MCF 10A (cell line): Measurements from ENCODE around the gene DDX10. TPM values are rescaled to one million over a fixed set of nuclear protein-coding genes. Genes with fewer than 3 reads are reported as not detected.
A peak's percentile ranks its signal among the peaks of the same experiment; 100 is the strongest.

Experiments used
- Bru-seq: library from RNA; stranded (reverse); fragments of 400-500 nt; gene quantifications from one replicate; lab custom pipeline; 2021; lab: Mats Ljungman, UMichigan
- BruChase-seq, 2 experiments: library from RNA; stranded (reverse); fragments of 400-500 nt; gene quantifications; one replicate each; lab custom pipeline; 2021; lab: Mats Ljungman, UMichigan
- BruUV-seq: library from RNA; stranded (reverse); fragments of 400-500 nt; replicated peaks from 2 replicates; lab custom pipeline; 2021; lab: Mats Ljungman, UMichigan
- CTCF ChIA-PET: fragments of 300-600 bp; sonication (Branson Sonifier 250); formaldehyde crosslinking; extraction: SDS; loops from one replicate; lab custom pipeline; 2021; ENCODE audit warnings: antibody characterized with exemption, inconsistent platforms; lab: Yijun Ruan, JAX
- POLR2A ChIA-PET: fragments of 300-600, 350-650 bp; sonication (Branson Sonifier 250); formaldehyde crosslinking; extraction: SDS; loops from one replicate; lab custom pipeline; 2020; ENCODE audit warnings: antibody characterized with exemption, inconsistent platforms; lab: Yijun Ruan, JAX
- DNase-seq: peaks from one replicate; pipeline ENCODE4 v3.0.0-alpha.2; 2018; ENCODE audit not compliant: unreplicated experiment
- H3K27ac Mint-ChIP-seq: one replicate; pipeline ENCODE4 v1.8.0; 2022; ENCODE audit warnings: mild to moderate bottlenecking, low read depth, mixed read lengths; ENCODE audit not compliant: unreplicated experiment
- H3K27me3 Mint-ChIP-seq: one replicate; pipeline ENCODE4 v1.8.0; 2022; ENCODE audit warnings: mixed read lengths; ENCODE audit not compliant: insufficient read depth, unreplicated experiment
- H3K36me3 Mint-ChIP-seq: one replicate; pipeline ENCODE4 v1.8.0; 2022; ENCODE audit warnings: mild to moderate bottlenecking, moderate library complexity, mixed read lengths; ENCODE audit not compliant: insufficient read depth, unreplicated experiment
- H3K4me1 Mint-ChIP-seq: one replicate; pipeline ENCODE4 v1.8.0; 2022; ENCODE audit warnings: mixed read lengths; ENCODE audit not compliant: insufficient read depth, unreplicated experiment
- H3K4me3 Mint-ChIP-seq: one replicate; pipeline ENCODE4 v1.8.0; 2022; ENCODE audit warnings: mild to moderate bottlenecking, moderate library complexity, mixed read lengths; ENCODE audit not compliant: unreplicated experiment
- H3K9me3 Mint-ChIP-seq: one replicate; pipeline ENCODE4 v1.8.0; 2022; ENCODE audit warnings: mixed read lengths; ENCODE audit not compliant: unreplicated experiment
- intact Hi-C: fragments of 100-400 bp; cut with micrococcal nuclease; formaldehyde crosslinking; loops from 2 replicates; pipeline ENCODE4 v1.14.1; 2022
- long read RNA-seq: library from polyadenylated mRNA; stranded (forward); transcript quantifications from one replicate; pipeline ENCODE4 v2.0.0, GENCODE V29; 2022
- total RNA-seq: library from RNA; stranded (reverse); gene quantifications from 2 replicates; pipeline ENCODE4 v1.2.3, GENCODE V29; 2022
- TF ChIP-seq, protein P1 (sequence below): fragments of 200-600 bp; IDR thresholded peaks from one replicate; pipeline ENCODE4 v1.8.0; 2022; ENCODE audit warnings: antibody characterized with exemption, mild to moderate bottlenecking; ENCODE audit not compliant: unreplicated experiment

Gene DDX10
- 94.4 and 113 TPM in 2 replicates for total RNA-seq
- percentile 86 among the genes with signal in this experiment for Bru-seq, nascent RNA
- percentile 53 among the genes with signal in this experiment for BruChase-seq, experiment 1, labeled RNA remaining after a 6-hour chase
- BruChase-seq, experiment 2, labeled RNA remaining after a 2-hour chase = percentile 62 among the genes with signal in this experiment
- long read RNA-seq, transcript DDX10-206 (2 exons, 870 nt) = minor isoform, 64 of 160 reads
- long read RNA-seq, transcript DDX10-201 (18 exons, 3,264 nt) = major isoform, 80 of 160 reads
- long read RNA-seq, partial matches to known transcripts = 4 of 160 reads
- long read RNA-seq, other reads (novel, unspliced or antisense) = 12 of 160 reads

DNA sequence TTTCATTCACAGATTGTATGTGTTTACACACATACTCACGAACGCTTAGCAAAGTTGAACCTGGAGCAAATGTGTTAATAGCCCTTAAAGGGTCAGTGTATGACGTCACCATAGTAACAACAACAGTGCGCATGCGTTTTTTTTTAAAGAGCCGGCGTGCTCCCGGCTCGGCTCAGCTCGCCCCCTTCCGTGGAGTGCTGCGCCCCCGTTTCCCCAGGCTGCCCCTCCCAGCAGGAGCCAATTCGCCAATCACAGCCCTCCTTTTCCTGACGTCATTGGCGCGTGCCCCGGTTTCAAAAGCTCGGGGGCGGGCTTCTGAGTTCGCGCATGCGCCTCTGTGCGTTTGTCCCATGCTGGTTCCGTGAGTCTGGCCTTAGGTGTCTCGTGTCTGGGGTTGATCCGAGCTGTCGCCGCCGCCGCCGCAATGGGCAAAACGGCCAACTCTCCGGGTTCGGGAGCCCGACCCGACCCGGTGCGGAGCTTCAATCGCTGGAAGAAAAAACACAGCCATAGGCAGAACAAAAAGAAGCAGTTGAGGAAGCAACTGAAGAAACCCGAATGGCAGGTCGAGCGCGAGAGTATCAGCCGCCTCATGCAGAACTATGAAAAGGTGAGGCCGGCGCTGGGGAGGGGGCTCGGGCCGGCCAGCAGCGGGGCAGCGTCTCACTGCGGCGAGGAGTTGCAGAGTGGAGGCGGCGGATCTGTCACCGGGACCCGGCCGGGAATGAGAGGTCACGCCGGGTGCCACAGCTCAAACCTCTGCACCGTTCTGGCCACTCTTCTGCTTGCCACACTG lies at the start of gene DDX10:
TSS of gene DDX10 (plus strand) at position 340 of the 796 bp plus-strand sequence. CDS start at position 425, 85 bp downstream.
- DNase-seq = peak; percentile 99
- H3K4me3 Mint-ChIP-seq = peak within 1 kb of the TSS; percentile 91
- ChIA-PET POLR2A (interaction anchor here (0.6 to 2.4 kb wide), 19 partner anchors 9 to 1513 kb away, joined by 3 to 17 read pairs (median 5); partner anchors contain the start of genes ATM, C11orf65, CUL5 and EXPH5), CTCF (interaction anchor here (0.5 to 2.8 kb wide), 8 partner anchors 9 to 1274 kb away, joined by 3 to 13 read pairs (median 4); partner anchors contain the start of gene CUL5)
- H3K4me1 Mint-ChIP-seq = peaks cover 23% of the 10 kb centered on the region
- TF ChIP-seq, protein P1, sequence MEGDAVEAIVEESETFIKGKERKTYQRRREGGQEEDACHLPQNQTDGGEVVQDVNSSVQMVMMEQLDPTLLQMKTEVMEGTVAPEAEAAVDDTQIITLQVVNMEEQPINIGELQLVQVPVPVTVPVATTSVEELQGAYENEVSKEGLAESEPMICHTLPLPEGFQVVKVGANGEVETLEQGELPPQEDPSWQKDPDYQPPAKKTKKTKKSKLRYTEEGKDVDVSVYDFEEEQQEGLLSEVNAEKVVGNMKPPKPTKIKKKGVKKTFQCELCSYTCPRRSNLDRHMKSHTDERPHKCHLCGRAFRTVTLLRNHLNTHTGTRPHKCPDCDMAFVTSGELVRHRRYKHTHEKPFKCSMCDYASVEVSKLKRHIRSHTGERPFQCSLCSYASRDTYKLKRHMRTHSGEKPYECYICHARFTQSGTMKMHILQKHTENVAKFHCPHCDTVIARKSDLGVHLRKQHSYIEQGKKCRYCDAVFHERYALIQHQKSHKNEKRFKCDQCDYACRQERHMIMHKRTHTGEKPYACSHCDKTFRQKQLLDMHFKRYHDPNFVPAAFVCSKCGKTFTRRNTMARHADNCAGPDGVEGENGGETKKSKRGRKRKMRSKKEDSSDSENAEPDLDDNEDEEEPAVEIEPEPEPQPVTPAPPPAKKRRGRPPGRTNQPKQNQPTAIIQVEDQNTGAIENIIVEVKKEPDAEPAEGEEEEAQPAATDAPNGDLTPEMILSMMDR = no peak
- peak within 1 kb of the TSS; percentile 91 for H3K27ac Mint-ChIP-seq
- H3K9me3 Mint-ChIP-seq = no peaks in the 10 kb centered on the region
- H3K36me3 Mint-ChIP-seq = peaks cover 5% of the 10 kb centered on the region
- no peaks in the 10 kb centered on the region for H3K27me3 Mint-ChIP-seq
- intact Hi-C loops = no loop called here
- TSS peak; percentile 65 for BruUV-seq

DNA sequence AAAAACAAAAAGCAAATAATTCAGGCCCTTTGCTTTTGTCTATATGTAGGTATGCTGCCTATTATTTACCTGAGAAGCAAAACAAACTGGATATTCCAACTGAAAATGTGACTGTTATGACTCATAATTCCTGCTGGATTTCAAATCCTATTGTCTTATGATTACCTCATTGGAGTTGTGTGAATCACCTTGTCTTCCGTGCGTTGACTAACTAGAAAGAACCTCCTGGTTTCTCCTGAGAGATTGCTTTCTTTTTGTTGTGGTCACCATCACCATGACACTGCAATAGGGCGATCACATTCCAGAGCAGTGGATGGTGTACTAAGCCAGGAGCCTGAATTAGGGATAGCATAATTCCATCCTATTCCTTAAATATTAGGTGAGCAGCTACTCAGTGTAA lies 48.3 kb upstream of the DDX10 start:
- no TSS peak for BruUV-seq
- Mint-ChIP-seq H3K4me1 (peaks cover 14% of the 10 kb centered on the region), H3K4me3 (no peak overlapping the region), H3K9me3 (no peaks in the 10 kb centered on the region), H3K27me3 (no peaks in the 10 kb centered on the region), H3K27ac (peak overlapping the region; percentile 91), H3K36me3 (no peaks in the 10 kb centered on the region)
- ChIA-PET CTCF (no interaction called here), POLR2A (interaction anchor here (0.9 to 5.4 kb wide), 5 partner anchors 10 to 150 kb away, joined by 4 to 39 read pairs (median 5); partner anchors contain the start of genes C11orf65 and EXPH5)
- TF ChIP-seq, protein P1 = no peak
- peak; percentile 96 for DNase-seq
- intact Hi-C loops = loop anchor here (1.0 kb wide), 1 partner anchor 10 kb away; no protein-coding TSS in a partner anchor

DNA sequence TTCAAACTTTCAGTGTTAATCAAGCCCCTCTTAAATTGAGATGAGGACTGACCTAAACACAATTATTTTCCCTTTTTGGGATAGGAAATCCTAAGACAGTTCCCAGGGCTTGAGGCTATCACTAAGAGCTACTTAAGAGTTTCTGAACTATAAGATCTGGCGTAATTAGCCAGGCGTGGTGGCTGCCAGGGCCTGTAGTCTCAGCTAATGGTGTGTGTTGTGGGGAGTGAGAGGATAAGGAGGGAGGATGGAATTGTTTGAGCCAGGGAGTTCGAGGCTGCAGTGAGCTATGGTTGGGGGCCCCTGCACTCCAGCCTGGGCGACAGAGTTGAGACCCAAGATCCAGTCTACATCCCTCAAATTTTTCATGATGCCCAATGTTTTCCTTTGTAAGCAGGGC lies 47.8 kb upstream of the DDX10 start:
- Mint-ChIP-seq H3K9me3 (no peaks in the 10 kb centered on the region), H3K27me3 (no peaks in the 10 kb centered on the region), H3K4me3 (no peak overlapping the region), H3K27ac (peak overlapping the region; percentile 91), H3K36me3 (no peaks in the 10 kb centered on the region), H3K4me1 (peaks cover 14% of the 10 kb centered on the region)
- TSS peak; percentile 99 for BruUV-seq
- ChIA-PET POLR2A (interaction anchor here (0.9 to 5.4 kb wide), 5 partner anchors 11 to 150 kb away, joined by 4 to 39 read pairs (median 5); partner anchors contain the start of genes C11orf65 and EXPH5), CTCF (no interaction called here)
- TF ChIP-seq, protein P1 = no peak
- intact Hi-C loops = no loop called here
- DNase-seq = no peak
